HepG2 (cell line): ENCODE results near the gene CHMP4B. TPM values are rescaled to one million over a fixed set of nuclear protein-coding genes. Genes with fewer than 3 reads are reported as not detected.

Experiments used
- ADNP ChIP-seq: sonication (generic); formaldehyde crosslinking; IDR thresholded peaks from 2 replicates; pipeline ENCODE4 v1.4.0; 2020; ENCODE audit warnings: missing genetic modification reagents
- CTCF ChIP-seq: sonication (generic); formaldehyde crosslinking; IDR thresholded peaks from 2 replicates; pipeline ENCODE4 v1.5.0; 2020; ENCODE audit warnings: mild to moderate bottlenecking, missing genetic modification reagents, moderate library complexity
- DPF2 ChIP-seq: sonication (generic); formaldehyde crosslinking; IDR thresholded peaks from 2 replicates; pipeline ENCODE4 v1.4.0; 2020; ENCODE audit warnings: mild to moderate bottlenecking, low read depth, missing genetic modification reagents, borderline replicate concordance
- FOXP1 ChIP-seq, 2 experiments: fragments of 450-650 bp in 1 of 2; IDR thresholded peaks; 2 replicates each; pipeline ENCODE4 v1.6.1; 2017 to 2018; ENCODE audit warnings: antibody characterized with exemption in 1 of 2
- HNRNPUL1 ChIP-seq: fragments of 200-400 bp; formaldehyde crosslinking; IDR thresholded peaks from 2 replicates; pipeline ENCODE4 v1.6.1; 2017; ENCODE audit warnings: low read depth, mild to moderate bottlenecking, low read length, moderate library complexity
- KDM4B ChIP-seq: sonication (generic); formaldehyde crosslinking; IDR thresholded peaks from 2 replicates; pipeline ENCODE4 v1.4.0; 2020; ENCODE audit warnings: missing genetic modification reagents
- MAFG ChIP-seq: sonication (generic); formaldehyde crosslinking; IDR thresholded peaks from 2 replicates; pipeline ENCODE4 v1.5.1; 2020; ENCODE audit warnings: mild to moderate bottlenecking, missing genetic modification reagents
- MBD4 ChIP-seq: IDR thresholded peaks from 2 replicates; pipeline ENCODE4 v1.6.1; 2012; ENCODE audit warnings: low read length, inconsistent platforms, borderline replicate concordance
- NKX3-1 ChIP-seq: sonication (generic); formaldehyde crosslinking; IDR thresholded peaks from 2 replicates; pipeline ENCODE4 v1.5.0; 2020; ENCODE audit warnings: missing genetic modification reagents
- PHF21A ChIP-seq: sonication (generic); formaldehyde crosslinking; IDR thresholded peaks from 2 replicates; pipeline ENCODE4 v1.5.0; 2020; ENCODE audit warnings: mild to moderate bottlenecking, missing genetic modification reagents
- RARA ChIP-seq: IDR thresholded peaks from 2 replicates; pipeline ENCODE4 v1.6.1; 2016; ENCODE audit warnings: missing genetic modification reagents, missing compliant biosample characterization
- SMAD1 ChIP-seq: sonication (generic); formaldehyde crosslinking; IDR thresholded peaks from 2 replicates; pipeline ENCODE4 v1.4.0; 2020; ENCODE audit warnings: missing genetic modification reagents, low read depth, mild to moderate bottlenecking, borderline replicate concordance
- SMYD3 ChIP-seq: sonication (generic); formaldehyde crosslinking; IDR thresholded peaks from 2 replicates; pipeline ENCODE4 v1.8.1; 2023; ENCODE audit warnings: mild to moderate bottlenecking, missing genetic modification reagents
- SP2 ChIP-seq: sonication (generic); formaldehyde crosslinking; IDR thresholded peaks from 2 replicates; pipeline ENCODE4 v1.5.1; 2020; ENCODE audit warnings: mild to moderate bottlenecking, missing genetic modification reagents
- TBX2 ChIP-seq: sonication (generic); formaldehyde crosslinking; IDR thresholded peaks from 2 replicates; pipeline ENCODE4 v1.5.0; 2020; ENCODE audit warnings: missing genetic modification reagents, mild to moderate bottlenecking, borderline replicate concordance
- ZBTB2 ChIP-seq: sonication (generic); formaldehyde crosslinking; IDR thresholded peaks from 2 replicates; pipeline ENCODE4 v1.8.0; 2022; ENCODE audit warnings: low read depth, missing genetic modification reagents
- ZC3H4 ChIP-seq: sonication (generic); formaldehyde crosslinking; IDR thresholded peaks from 2 replicates; pipeline ENCODE4 v1.4.0; 2020; ENCODE audit warnings: missing genetic modification reagents, borderline replicate concordance
- ZFP37 ChIP-seq: sonication (generic); formaldehyde crosslinking; IDR thresholded peaks from 2 replicates; pipeline ENCODE4 v1.4.0; 2020; ENCODE audit warnings: missing genetic modification reagents, borderline replicate concordance
- ZNF274 ChIP-seq: sonication (generic); formaldehyde crosslinking; IDR thresholded peaks from 2 replicates; pipeline ENCODE4 v1.5.1; 2020; ENCODE audit warnings: mild to moderate bottlenecking, missing genetic modification reagents
- ZNF460 ChIP-seq: sonication (generic); formaldehyde crosslinking; IDR thresholded peaks from 2 replicates; pipeline ENCODE4 v1.5.1; 2020; ENCODE audit warnings: missing genetic modification reagents, mild to moderate bottlenecking, borderline replicate concordance
- ZNF558 ChIP-seq: sonication (generic); formaldehyde crosslinking; IDR thresholded peaks from 2 replicates; pipeline ENCODE4 v1.9.0; 2022; ENCODE audit warnings: mild to moderate bottlenecking, missing genetic modification reagents, borderline replicate concordance
- ZNF780A ChIP-seq: sonication (generic); formaldehyde crosslinking; IDR thresholded peaks from 2 replicates; pipeline ENCODE4 v1.8.0; 2022; ENCODE audit warnings: mild to moderate bottlenecking, missing genetic modification reagents, moderate library complexity
- polyA plus RNA-seq, 8 experiments: library from polyadenylated mRNA; depleted of rRNA in 3 of 8; stranded (reverse) in 7 of 8; unstranded in 1 of 8; fragments of >200 nt; fragmentation: Illumina TruSeq in 4 of 8; extraction: Trizol in 4 of 8; gene quantifications; 2 replicates each; pipeline versions ENCODE4 v1.2.1 to v1.2.3, GENCODE V29; 2011 to 2016; ENCODE audit warnings: low read depth in 4 of 8, missing spikeins in 1 of 8, mixed read lengths in 1 of 8; ENCODE audit not compliant: insufficient read depth in 1 of 8
- total RNA-seq, 5 experiments: library from RNA; depleted of rRNA; stranded (reverse); fragments of >200 nt; fragmentation: Illumina TruSeq; extraction: Trizol; gene quantifications; 2 replicates each; pipeline ENCODE4 v1.2.3, GENCODE V29; 2016; ENCODE audit warnings: low read depth in 1 of 5
- TF ChIP-seq, protein P1 (sequence below): sonication (generic); formaldehyde crosslinking; IDR thresholded peaks from 2 replicates; pipeline ENCODE4 v1.5.1; 2020; ENCODE audit warnings: mild to moderate bottlenecking, moderate library complexity, missing genetic modification reagents
- TF ChIP-seq, protein P2 (sequence below): sonication (generic); formaldehyde crosslinking; IDR thresholded peaks from 2 replicates; pipeline ENCODE4 v1.4.0; 2020; ENCODE audit warnings: mild to moderate bottlenecking, missing genetic modification reagents
- TF ChIP-seq, protein P3 (sequence below): sonication (generic); formaldehyde crosslinking; IDR thresholded peaks from 2 replicates; pipeline ENCODE4 v1.9.0; 2022; ENCODE audit warnings: low read depth, missing genetic modification reagents

CHMP4B gene
- total and polyA plus RNA-seq, 2 of the 13 experiments (the other 11 are each of a cell fraction or from before 2014, with no cell fraction given): 40.1 to 45.6 TPM

DNA sequence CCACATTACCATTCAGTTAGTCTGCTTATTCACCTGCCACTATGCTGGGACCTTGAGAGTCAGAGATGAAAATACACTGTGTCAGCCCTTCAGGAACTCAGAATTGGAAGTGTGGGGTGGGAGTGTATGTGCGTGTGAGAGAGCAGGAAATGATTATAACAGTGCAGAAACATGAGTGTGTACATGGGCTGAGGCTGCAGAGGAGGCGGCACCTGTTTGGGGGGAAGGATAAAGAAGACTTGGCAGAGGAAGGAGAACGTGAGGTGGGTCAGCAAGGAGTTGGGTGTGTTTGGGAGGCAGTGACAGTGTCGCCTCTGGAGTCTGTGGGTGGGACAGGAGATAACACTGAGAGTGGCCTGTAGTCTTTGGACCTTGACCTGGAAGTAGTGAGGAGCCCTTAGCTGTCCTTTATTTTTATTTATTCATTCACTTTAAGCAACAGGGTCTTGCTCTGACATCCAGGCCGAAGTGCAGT, 3.1 kb downstream of the CHMP4B start (continued):
- TF ChIP-seq CTCF (CRISPR knock-in tag): no peak
- no peak for TF ChIP-seq SP2 (CRISPR knock-in tag)
- TF ChIP-seq MBD4: no peak
- TF ChIP-seq ZC3H4 (CRISPR knock-in tag): no peak
- no peak for TF ChIP-seq ZBTB2 (CRISPR knock-in tag)
- TF ChIP-seq ZNF558 (CRISPR knock-in tag): no peak
- TF ChIP-seq SMYD3: no peak
- TF ChIP-seq, protein P1, sequence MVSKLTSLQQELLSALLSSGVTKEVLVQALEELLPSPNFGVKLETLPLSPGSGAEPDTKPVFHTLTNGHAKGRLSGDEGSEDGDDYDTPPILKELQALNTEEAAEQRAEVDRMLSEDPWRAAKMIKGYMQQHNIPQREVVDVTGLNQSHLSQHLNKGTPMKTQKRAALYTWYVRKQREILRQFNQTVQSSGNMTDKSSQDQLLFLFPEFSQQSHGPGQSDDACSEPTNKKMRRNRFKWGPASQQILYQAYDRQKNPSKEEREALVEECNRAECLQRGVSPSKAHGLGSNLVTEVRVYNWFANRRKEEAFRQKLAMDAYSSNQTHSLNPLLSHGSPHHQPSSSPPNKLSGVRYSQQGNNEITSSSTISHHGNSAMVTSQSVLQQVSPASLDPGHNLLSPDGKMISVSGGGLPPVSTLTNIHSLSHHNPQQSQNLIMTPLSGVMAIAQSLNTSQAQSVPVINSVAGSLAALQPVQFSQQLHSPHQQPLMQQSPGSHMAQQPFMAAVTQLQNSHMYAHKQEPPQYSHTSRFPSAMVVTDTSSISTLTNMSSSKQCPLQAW: no peak
- no peak for TF ChIP-seq TBX2 (CRISPR knock-in tag)
- TF ChIP-seq SMAD1 (CRISPR knock-in tag): no peak
- TF ChIP-seq FOXP1 (IDR thresholded peaks at IDR 0.05): no peak
- TF ChIP-seq FOXP1 (CRISPR knock-in tag; IDR thresholded peaks at IDR 0.05): 0 out of 2 replicates have a peak, but pooled peaks have one; percentile 5
- no peak for TF ChIP-seq DPF2 (CRISPR knock-in tag)
- TF ChIP-seq ZFP37 (CRISPR knock-in tag): no peak
- TF ChIP-seq, protein P2, sequence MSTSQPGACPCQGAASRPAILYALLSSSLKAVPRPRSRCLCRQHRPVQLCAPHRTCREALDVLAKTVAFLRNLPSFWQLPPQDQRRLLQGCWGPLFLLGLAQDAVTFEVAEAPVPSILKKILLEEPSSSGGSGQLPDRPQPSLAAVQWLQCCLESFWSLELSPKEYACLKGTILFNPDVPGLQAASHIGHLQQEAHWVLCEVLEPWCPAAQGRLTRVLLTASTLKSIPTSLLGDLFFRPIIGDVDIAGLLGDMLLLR: no peak; the same call in 1 of the 2 replicates
- TF ChIP-seq KDM4B (CRISPR knock-in tag): no peak
- TF ChIP-seq PHF21A (CRISPR knock-in tag): no peak
- no peak for TF ChIP-seq ADNP (CRISPR knock-in tag)
- no peak for TF ChIP-seq ZNF780A
- TF ChIP-seq ZNF274 (CRISPR knock-in tag): no peak
- TF ChIP-seq RARA (CRISPR knock-in tag): peak; percentile 22; the same call in 1 of the 2 replicates
- TF ChIP-seq HNRNPUL1: no peak
- TF ChIP-seq, protein P3, sequence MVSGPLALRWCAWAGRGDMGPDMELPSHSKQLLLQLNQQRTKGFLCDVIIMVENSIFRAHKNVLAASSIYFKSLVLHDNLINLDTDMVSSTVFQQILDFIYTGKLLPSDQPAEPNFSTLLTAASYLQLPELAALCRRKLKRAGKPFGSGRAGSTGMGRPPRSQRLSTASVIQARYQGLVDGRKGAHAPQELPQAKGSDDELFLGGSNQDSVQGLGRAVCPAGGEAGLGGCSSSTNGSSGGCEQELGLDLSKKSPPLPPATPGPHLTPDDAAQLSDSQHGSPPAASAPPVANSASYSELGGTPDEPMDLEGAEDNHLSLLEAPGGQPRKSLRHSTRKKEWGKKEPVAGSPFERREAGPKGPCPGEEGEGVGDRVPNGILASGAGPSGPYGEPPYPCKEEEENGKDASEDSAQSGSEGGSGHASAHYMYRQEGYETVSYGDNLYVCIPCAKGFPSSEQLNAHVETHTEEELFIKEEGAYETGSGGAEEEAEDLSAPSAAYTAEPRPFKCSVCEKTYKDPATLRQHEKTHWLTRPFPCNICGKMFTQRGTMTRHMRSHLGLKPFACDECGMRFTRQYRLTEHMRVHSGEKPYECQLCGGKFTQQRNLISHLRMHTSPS (CRISPR knock-in tag): no peak
- no peak for TF ChIP-seq MAFG (CRISPR knock-in tag)
- TF ChIP-seq NKX3-1 (CRISPR knock-in tag): no peak
- no peak for TF ChIP-seq ZNF460 (CRISPR knock-in tag)
